ACC112 (cell line): ENCODE data around the gene CISD3.

ENCODE experiments used
- H2AFZ ChIP-seq: fragments of 200-600 bp; sonication (generic); one replicate; pipeline ENCODE4 v1.6.0; 2017; ENCODE audit warnings: antibody characterized with exemption, low read length; ENCODE audit not compliant: unreplicated experiment
- H3K27ac ChIP-seq: fragments of 200-600 bp; sonication (generic); 2 replicates; pipeline ENCODE4 v1.5.1; 2014; ENCODE audit warnings: low read depth, mild to moderate bottlenecking, antibody characterized with exemption, low read length, moderate library complexity
- H3K27me3 ChIP-seq: fragments of 200-600 bp; sonication (generic); 2 replicates; pipeline ENCODE4 v1.6.1; 2014; ENCODE audit warnings: mild to moderate bottlenecking, antibody characterized with exemption, low read length, moderate library complexity, mixed read lengths; ENCODE audit not compliant: insufficient read depth
- H3K36me3 ChIP-seq: fragments of 200-600 bp; sonication (generic); 2 replicates; pipeline ENCODE4 v1.6.1; 2016; ENCODE audit warnings: mild to moderate bottlenecking, antibody characterized with exemption, low read length, moderate library complexity, mixed read lengths; ENCODE audit not compliant: insufficient read depth
- H3K4me1 ChIP-seq: fragments of 200-600 bp; sonication (generic); one replicate; pipeline ENCODE4 v1.6.1; 2016; ENCODE audit warnings: low read length, mixed read lengths; ENCODE audit not compliant: insufficient read depth, unreplicated experiment, control insufficient read depth
- H3K4me3 ChIP-seq: fragments of 200-600 bp; sonication (generic); 2 replicates; pipeline ENCODE4 v1.5.1; 2014; ENCODE audit warnings: mild to moderate bottlenecking, low read depth, low read length
- H3K79me2 ChIP-seq: fragments of 200-600 bp; sonication (generic); one replicate; pipeline ENCODE4 v1.6.0; 2016; ENCODE audit warnings: low read length; ENCODE audit not compliant: control insufficient read depth, unreplicated experiment, insufficient read depth

The CISD3 gene

DNA sequence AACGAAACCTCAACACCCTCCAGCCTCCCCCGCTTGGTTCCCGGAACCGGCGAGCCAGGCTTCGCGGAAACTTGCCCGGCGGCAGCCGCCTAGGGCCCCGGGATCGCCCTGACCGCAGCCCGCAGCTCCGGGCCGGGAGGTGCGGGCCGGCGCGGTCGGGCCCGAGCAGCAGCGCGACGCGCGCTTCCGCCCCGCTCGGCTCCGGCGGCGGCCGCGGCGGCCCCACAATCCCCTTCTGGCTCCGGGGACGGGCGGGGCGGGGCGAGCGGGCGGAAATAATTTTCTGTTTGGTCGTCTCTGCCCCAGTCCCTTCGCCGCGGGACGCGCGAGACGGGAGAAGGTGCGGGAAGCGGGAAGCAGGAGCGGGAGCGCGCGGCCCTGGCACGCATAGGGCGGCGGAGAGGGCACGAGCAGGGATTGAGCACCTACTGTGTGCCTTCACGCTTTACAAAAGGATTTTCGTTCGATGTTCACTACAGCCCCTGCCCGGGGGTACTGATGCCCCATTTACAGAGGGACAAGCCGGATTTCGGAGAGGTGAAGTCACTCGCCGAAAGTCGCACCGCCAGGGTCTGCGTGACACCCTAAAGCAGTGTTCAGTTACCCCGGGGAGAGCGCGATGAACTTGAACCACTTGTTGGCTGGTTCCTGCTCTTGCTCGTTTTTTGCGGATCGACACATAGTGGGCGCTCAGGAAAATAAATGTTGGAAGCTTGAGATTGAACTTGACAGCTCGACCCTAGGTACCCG, 27.8 kb upstream of the CISD3 start:
- no peaks in the 10 kb centered on the region for H3K36me3 ChIP-seq
- H3K4me1 ChIP-seq: peaks cover 13% of the 10 kb centered on the region
- peak overlapping the region; percentile 80 for H2AFZ ChIP-seq
- H3K27me3 ChIP-seq: no peaks in the 10 kb centered on the region
- H3K27ac ChIP-seq: peak overlapping the region; percentile 81
- H3K79me2 ChIP-seq: peaks cover 26% of the 10 kb centered on the region
- H3K4me3 ChIP-seq: peak overlapping the region; percentile 82

- H3K36me3 ChIP-seq: no peaks in the 10 kb centered on the region
- no peaks in the 10 kb centered on the region for H3K27me3 ChIP-seq
- H3K4me3 ChIP-seq: peak overlapping the region; percentile 82
These were observed 27.0 kb upstream of the CISD3 start for GRCh38 chr17:38702916-38703741.

DNA sequence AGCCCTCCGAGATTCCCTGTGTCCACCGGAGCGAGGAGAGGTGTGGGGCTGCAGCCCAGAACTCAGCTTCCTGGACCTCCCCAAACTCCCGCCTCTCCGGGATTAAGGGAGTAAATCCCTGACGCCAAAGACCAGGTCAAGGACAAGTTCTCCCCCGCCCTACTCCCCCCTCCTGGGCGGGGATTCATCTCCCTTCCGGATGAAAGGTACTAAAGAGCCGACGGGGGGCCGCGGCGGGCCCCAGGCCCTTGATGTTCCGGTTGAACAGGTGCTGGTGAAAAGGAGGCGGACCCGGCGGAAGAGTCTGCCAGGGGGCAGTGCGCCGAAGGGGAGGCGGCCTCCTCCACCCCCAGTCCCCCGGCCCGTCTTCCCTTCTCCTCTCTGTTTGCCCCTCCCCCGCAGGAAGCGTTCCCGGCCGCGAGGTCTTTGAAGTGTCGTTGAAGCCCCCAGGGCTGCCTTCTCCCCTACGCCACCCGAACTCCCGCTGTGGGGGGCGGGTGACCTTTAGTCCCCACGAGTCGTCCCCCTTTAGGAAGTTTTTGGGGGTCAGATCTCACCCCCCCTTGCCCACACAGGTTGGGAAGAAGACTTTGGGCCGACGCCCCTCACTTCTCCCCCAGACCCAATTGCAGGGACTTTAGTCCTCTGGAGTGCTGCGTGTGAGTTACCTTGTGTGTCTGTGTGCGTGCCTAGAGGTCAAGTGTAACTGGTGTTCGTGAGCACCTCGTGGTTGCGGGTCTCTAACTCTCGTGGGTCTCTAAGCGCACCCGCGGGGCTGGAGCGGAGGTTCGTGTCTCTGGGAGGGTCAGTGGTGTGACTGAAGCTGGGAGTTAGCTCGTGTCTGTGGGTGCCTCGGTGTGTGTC, 26.2 kb upstream of the CISD3 start:
- H3K27me3 ChIP-seq: no peaks in the 10 kb centered on the region
- peak overlapping the region; percentile 82 for H3K4me3 ChIP-seq
- peak overlapping the region; percentile 70 for H3K27ac ChIP-seq
- peak overlapping the region; percentile 54 for H2AFZ ChIP-seq
- peaks cover 13% of the 10 kb centered on the region for H3K4me1 ChIP-seq
- no peaks in the 10 kb centered on the region for H3K36me3 ChIP-seq
- H3K79me2 ChIP-seq: peaks cover 29% of the 10 kb centered on the region

More at GRCh38 chr17:38702916-38703741, 27.0 kb upstream of the CISD3 start:
- Histone ChIP-seq H2AFZ (peak overlapping the region; percentile 44), H3K27ac (peak overlapping the region; percentile 81), H3K79me2 (peaks cover 29% of the 10 kb centered on the region), H3K4me1 (peaks cover 13% of the 10 kb centered on the region)

DNA sequence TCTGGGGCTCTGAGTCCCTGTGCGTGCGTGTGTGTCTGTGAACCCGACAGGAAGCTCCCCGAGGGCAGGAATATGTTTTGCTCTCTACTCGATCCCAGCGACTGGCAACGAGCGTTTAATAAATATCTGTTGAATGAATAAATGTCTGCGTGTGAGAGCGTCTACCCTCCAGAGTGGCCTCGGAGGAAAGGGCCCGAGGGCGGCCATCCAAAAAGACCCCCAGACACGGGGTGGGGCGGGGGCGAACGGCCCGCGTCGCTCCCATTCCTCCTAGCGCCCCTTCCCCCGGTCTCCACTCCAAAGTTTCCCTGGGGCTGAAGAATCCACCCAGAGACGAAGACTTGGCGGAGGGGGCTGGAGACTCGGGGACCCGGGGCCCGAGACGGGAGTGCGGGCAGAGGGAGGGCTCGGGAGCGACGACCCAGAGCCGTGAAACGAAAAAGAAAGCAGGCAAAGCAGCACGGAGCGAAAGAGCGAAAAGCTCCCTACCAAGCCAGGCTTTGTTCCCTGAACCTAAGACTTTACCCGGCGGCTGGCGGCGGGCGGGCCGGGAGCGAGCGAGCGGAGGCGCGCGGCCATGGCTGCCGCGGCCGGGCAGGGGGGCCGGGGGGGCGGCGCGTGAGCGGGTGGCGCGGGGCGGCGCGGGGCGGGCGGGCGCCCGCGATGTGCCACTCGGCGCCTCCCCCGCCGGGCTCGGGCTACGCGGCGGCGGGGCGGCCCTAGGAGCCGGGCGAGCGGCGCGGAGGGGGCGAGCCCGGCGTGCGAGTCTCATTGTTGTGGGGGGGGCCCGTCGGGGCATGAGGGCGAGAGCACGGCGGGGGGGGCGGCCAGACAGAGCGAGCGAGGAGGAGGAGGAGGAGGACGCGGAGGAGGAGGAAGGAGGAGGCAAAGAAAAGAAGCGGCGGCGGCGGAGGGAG, 25.3 kb upstream of the CISD3 start, which contains the start of gene MLLT6:
MLLT6 (plus strand) TSS at position 668 of the 917 bp plus-strand sequence. CDS start 360 bp downstream, outside the sequence.
- peaks cover 29% of the 10 kb centered on the region for H3K79me2 ChIP-seq
- peak within 1 kb of the TSS; percentile 54 for H2AFZ ChIP-seq
- 0 out of 2 replicates have a peak, but pooled peaks cover 6% of the 10 kb centered on the region for H3K36me3 ChIP-seq
- peaks cover 13% of the 10 kb centered on the region for H3K4me1 ChIP-seq
- H3K27me3 ChIP-seq: no peaks in the 10 kb centered on the region
- peak within 1 kb of the TSS; percentile 97 for H3K4me3 ChIP-seq
- H3K27ac ChIP-seq: peak within 1 kb of the TSS; percentile 70

DNA sequence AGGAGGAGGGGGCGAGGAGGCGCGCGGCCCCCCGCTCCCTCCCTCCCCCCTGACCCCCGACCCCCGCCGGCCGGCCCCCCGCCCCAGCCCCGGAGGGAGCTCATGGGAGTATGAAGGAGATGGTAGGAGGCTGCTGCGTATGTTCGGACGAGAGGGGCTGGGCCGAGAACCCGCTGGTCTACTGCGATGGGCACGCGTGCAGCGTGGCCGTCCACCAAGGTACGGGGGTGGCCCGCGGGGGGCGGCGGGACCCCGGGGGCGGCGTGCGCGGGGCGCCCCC, 24.7 kb upstream of the CISD3 start:
- H3K27me3 ChIP-seq: no peaks in the 10 kb centered on the region
- no peak overlapping the region for H3K27ac ChIP-seq
- H3K4me3 ChIP-seq: peak overlapping the region; percentile 97
- peak overlapping the region; percentile 15 for H2AFZ ChIP-seq
- H3K36me3 ChIP-seq: 0 out of 2 replicates have a peak, but pooled peaks cover 6% of the 10 kb centered on the region
- peaks cover 13% of the 10 kb centered on the region for H3K4me1 ChIP-seq
- H3K79me2 ChIP-seq: peaks cover 29% of the 10 kb centered on the region

- Histone ChIP-seq H3K27ac (no peak overlapping the region), H3K4me3 (peak overlapping the region; percentile 97), H3K4me1 (peaks cover 12% of the 10 kb centered on the region), H3K79me2 (peaks cover 29% of the 10 kb centered on the region), H3K36me3 (0 out of 2 replicates have a peak, but pooled peaks cover 6% of the 10 kb centered on the region), H3K27me3 (no peaks in the 10 kb centered on the region), H2AFZ (peak overlapping the region; percentile 15)
These were observed 24.2 kb upstream of the CISD3 start for GRCh38 chr17:38705803-38706504.

GRCh38 chr17:38706505-38707216, 23.5 kb upstream of the CISD3 start:
- Histone ChIP-seq H3K79me2 (peaks cover 29% of the 10 kb centered on the region), H3K4me3 (peak overlapping the region; percentile 97), H3K27me3 (no peaks in the 10 kb centered on the region), H3K4me1 (peaks cover 5% of the 10 kb centered on the region), H3K36me3 (0 out of 2 replicates have a peak, but pooled peaks cover 6% of the 10 kb centered on the region), H2AFZ (peak overlapping the region; percentile 3), H3K27ac (no peak overlapping the region)

DNA sequence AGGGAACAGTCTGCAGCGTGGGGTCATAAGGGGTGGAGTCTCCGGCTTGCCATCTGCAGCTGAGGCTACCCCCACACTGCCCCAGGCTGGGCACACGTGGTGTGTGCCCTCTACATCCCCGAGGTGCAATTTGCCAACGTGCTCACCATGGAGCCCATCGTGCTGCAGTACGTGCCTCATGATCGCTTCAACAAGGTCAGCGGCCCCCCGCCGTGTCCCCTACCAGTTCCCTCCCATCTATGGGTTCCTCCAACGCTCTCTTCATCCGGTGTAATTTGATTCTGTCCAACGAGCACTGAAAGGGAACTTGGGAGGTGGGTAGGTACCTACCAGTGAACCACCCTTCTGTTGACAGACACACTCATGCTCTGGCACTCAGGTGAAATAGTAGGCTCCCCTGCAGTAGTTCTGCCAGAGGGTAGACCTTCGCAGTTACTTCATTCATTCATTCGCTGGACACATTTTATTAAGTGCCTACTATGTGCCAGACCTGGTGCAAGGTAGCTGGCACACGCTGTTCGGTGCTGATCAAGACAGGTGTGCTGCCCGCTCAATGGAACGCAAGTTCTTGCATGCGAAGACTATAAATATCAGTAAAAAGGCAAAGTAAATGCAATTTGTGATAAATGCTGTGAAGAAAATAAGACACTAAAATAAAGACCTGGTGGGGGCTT, 22.3 kb upstream of the CISD3 start:
- H3K4me3 ChIP-seq: no peak overlapping the region
- H2AFZ ChIP-seq: no peak overlapping the region
- 0 out of 2 replicates have a peak, but pooled peaks cover 6% of the 10 kb centered on the region for H3K36me3 ChIP-seq
- H3K27ac ChIP-seq: no peak overlapping the region
- no peaks in the 10 kb centered on the region for H3K27me3 ChIP-seq
- peaks cover 4% of the 10 kb centered on the region for H3K4me1 ChIP-seq
- H3K79me2 ChIP-seq: peaks cover 29% of the 10 kb centered on the region
